ENCODE measurements around the gene LHX2. TPM values are rescaled to one million over a fixed set of nuclear protein-coding genes. Genes with fewer than 3 reads are reported as not detected.

LHX2 gene
- total and polyA plus RNA-seq, 9 of the 15 experiments (the other 6 are each of a cell fraction or from before 2014, with no cell fraction given), result 0.07 TPM; not detected in 8

GRCh38 chr9:124001458-124001799 lies 10.1 kb upstream of the LHX2 start (continued):
- TF ChIP-seq CSDE1 (IDR thresholded peaks at IDR 0.05) (no peak), ZNF436 (CRISPR knock-in tag; IDR thresholded peaks at IDR 0.05) (no peak)

GRCh38 chr9:124001866-124002525 lies 9.6 kb upstream of the LHX2 start:
- H3K27me3 ChIP-seq (ENCODE audit: control insufficient read depth in 2 of 2, insufficient read depth in 2 of 2, low read length in 2 of 2), result peaks cover 46 to 52% of the 10 kb centered on the region in 2 experiments
- ATAC-seq (no peak), DNase-seq (ENCODE audit: extremely low read depth in 1 of 4, low spot score in 3 of 4) (no peak), FAIRE-seq (no peak)
- H3K4me1 ChIP-seq (replicated peaks in 1 of 2; ENCODE audit: control insufficient read depth in 2 of 2, insufficient read depth in 2 of 2, low read length in 2 of 2), result peaks cover 0 to 11% of the 10 kb centered on the region in 2 experiments; a peak in 2 of 5 replicates
- peaks cover 7% of the 10 kb centered on the region for H4K20me1 ChIP-seq (replicated peaks; ENCODE audit: control insufficient read depth, insufficient read depth, low read length)
- 2% methylated on average over 5 of the region's 5 CpGs for WGBS (ENCODE audit: insufficient coverage, low coverage, missing lambda C conversion rate)
- H3K79me2 ChIP-seq (ENCODE audit: control insufficient read depth, insufficient read depth, low read length), result no peaks in the 10 kb centered on the region
- H3K9me1 ChIP-seq (ENCODE audit: control insufficient read depth, insufficient read depth, low read length), result no peaks in the 10 kb centered on the region
- no peak overlapping the region for H3K9ac ChIP-seq (ENCODE audit: insufficient read depth in 1 of 2, low read depth in 2 of 2, low read length in 2 of 2)
- intact Hi-C loops (cut with micrococcal nuclease), result no loop called here
- H3K4me3 ChIP-seq, result no peak overlapping the region
- TF ChIP-seq VEZF1 (CRISPR knock-in tag; IDR thresholded peaks at IDR 0.05) (no peak), ARID4B (CRISPR knock-in tag; IDR thresholded peaks at IDR 0.05) (no peak), ZNF717 (CRISPR knock-in tag; IDR thresholded peaks at IDR 0.05) (no peak), KDM2B (CRISPR knock-in tag; IDR thresholded peaks at IDR 0.05) (no peak), IRF9 (tag; IDR thresholded peaks at IDR 0.05) (no peak), L3MBTL2 (IDR thresholded peaks at IDR 0.05) (no peak)
- H3K4me2 ChIP-seq (ENCODE audit: insufficient read depth, low read length), result no peak overlapping the region
- ChIA-PET CTCF (ENCODE audit: low intra/inter-chr PET ratio) (no interaction called here), POLR2A (no interaction called here)
- in situ Hi-C loops (cut with MboI), result no loop called here
- no TSS peak for BruUV-seq (replicated peaks)
- no peaks in the 10 kb centered on the region for H3K9me3 ChIP-seq (replicated peaks; ENCODE audit: control insufficient read depth, insufficient read depth, low read depth, low read length)
- no peak overlapping the region for H2AFZ ChIP-seq (ENCODE audit: low read depth, low read length)
- H3K27ac ChIP-seq (ENCODE audit: extremely low read depth, low read depth, low read length), result no peak overlapping the region
- H3K36me3 ChIP-seq (ENCODE audit: control insufficient read depth, insufficient read depth, low read length), result no peaks in the 10 kb centered on the region
